Hepatocyte (in vitro differentiated cells): ENCODE results near the gene MAPKAP1.

ENCODE experiments used
- CTCF ChIP-seq: fragments of 200-600 bp; sonication (generic); IDR thresholded peaks from 2 replicates; pipeline ENCODE4 v1.5.1; 2016; ENCODE audit warnings: antibody characterized with exemption, mild to moderate bottlenecking; ENCODE audit not compliant: poor library complexity
- EZH2 ChIP-seq: fragments of 200-600 bp; sonication (generic); IDR thresholded peaks from 2 replicates; pipeline ENCODE4 v1.6.1; 2016; ENCODE audit warnings: antibody characterized with exemption, mild to moderate bottlenecking, borderline replicate concordance
- EZH2phosphoT487 ChIP-seq: fragments of 200-600 bp; sonication (generic); IDR thresholded peaks from one replicate; pipeline ENCODE4 v1.6.1; 2018; ENCODE audit warnings: antibody characterized with exemption, mild to moderate bottlenecking, low read depth, moderate library complexity; ENCODE audit not compliant: unreplicated experiment, severe bottlenecking

GRCh38 chr9:125655691-125656410 lies 51.2 kb downstream of the MAPKAP1 start:
- TF ChIP-seq CTCF (no peak), EZH2 (no peak), EZH2phosphoT487 (no peak)
